Measurements from ENCODE around the gene ZNF189.
A peak's percentile ranks its signal among the peaks of the same experiment; 100 is the strongest.

The ZNF189 gene

DNA sequence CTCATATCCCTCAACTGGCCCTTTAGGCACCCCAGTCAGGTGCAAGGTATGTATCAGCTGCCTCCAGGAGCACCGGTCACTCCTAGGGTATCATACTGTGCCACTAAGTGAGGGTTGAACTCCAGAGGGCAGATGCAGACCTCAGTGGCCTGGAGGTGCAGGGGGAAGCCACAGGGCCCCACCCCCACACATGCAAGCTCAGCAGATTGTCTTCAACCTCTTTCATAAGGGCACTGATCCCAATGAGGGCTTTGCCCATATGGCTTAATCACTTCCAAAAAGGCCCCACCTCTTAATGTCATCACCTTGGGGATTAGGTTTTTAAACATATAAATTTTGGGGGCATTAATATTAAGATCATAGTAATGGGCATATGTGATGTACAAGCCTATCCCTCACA, 42.0 kb upstream of the ZNF189 start:
- DNase-seq (ENCODE audit: low read depth) = no peak
- no peak for TF ChIP-seq CTCF (conservative IDR thresholded peaks at IDR 0.05; ENCODE audit: control insufficient read depth, insufficient read depth, low read depth, low read length)
- H3K4me3 ChIP-seq (ENCODE audit: control insufficient read depth, low read depth, low read length) = no peak overlapping the region

- no peak overlapping the region for H3K4me3 ChIP-seq (ENCODE audit: control insufficient read depth, low read depth, low read length)
- DNase-seq (ENCODE audit: low read depth) = no peak
- TF ChIP-seq CTCF (conservative IDR thresholded peaks at IDR 0.05; ENCODE audit: control insufficient read depth, insufficient read depth, low read depth, low read length) = no peak
Observed at GRCh38 chr9:101359679-101360078, 39.0 kb upstream of the ZNF189 start.

GRCh38 chr9:101360647-101361046, 38.0 kb upstream of the ZNF189 start:
- no peak for TF ChIP-seq CTCF (conservative IDR thresholded peaks at IDR 0.05; ENCODE audit: control insufficient read depth, insufficient read depth, low read depth, low read length)
- H3K4me3 ChIP-seq (ENCODE audit: control insufficient read depth, low read depth, low read length) = no peak overlapping the region
- DNase-seq (ENCODE audit: low read depth) = no peak

DNA sequence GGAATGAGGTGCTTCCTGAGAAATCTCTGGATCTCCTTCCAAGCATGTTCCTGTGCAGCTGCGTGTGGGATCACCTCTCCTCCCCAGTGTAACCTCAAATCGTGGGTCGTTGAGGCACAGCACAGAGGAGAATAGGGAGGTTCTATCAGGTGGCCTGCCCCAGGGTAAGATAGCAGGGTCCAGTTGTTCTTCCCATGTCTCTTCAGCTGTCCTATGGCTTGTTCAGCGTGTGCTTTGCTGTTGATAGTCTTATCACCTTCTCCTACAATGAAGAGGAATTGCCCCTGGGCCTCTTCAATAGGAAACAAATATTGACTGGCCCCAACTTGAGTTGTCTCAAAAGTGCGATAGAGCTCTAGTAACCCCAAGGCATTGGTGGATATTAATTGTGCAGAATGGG, 36.2 kb upstream of the ZNF189 start:
- H3K4me3 ChIP-seq (ENCODE audit: control insufficient read depth, low read depth, low read length) = no peak overlapping the region
- no peak for TF ChIP-seq CTCF (conservative IDR thresholded peaks at IDR 0.05; ENCODE audit: control insufficient read depth, insufficient read depth, low read depth, low read length)
- DNase-seq (ENCODE audit: low read depth) = no peak

DNA sequence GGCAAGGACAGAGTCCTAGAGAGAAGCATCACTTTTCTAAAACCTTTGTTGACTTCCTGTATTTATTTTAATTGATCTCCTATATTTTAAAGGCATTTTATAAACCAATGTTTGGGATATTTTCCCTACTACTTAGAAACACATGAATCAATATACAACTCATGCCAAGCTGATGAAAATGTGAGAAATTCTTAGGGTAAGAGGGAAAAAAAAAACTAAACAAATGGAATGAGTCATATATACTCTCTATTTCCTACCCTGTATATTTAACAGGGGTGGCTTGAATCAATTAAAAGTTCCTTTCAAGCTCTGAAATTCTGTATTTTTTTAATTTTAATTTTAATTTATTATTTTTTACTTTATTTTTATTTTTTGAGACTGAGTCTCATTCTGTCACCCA, 33.5 kb upstream of the ZNF189 start:
- no peak for TF ChIP-seq CTCF (conservative IDR thresholded peaks at IDR 0.05; ENCODE audit: control insufficient read depth, insufficient read depth, low read depth, low read length)
- no peak overlapping the region for H3K4me3 ChIP-seq (ENCODE audit: control insufficient read depth, low read depth, low read length)
- DNase-seq (ENCODE audit: low read depth) = peak; percentile 56

GRCh38 chr9:101366038-101366756, 32.5 kb upstream of the ZNF189 start:
- peak; percentile 41 for DNase-seq (ENCODE audit: low read depth)
- TF ChIP-seq CTCF (conservative IDR thresholded peaks at IDR 0.05; ENCODE audit: control insufficient read depth, insufficient read depth, low read depth, low read length) = no peak
- no peak overlapping the region for H3K4me3 ChIP-seq (ENCODE audit: control insufficient read depth, low read depth, low read length)

GRCh38 chr9:101367323-101367722, 31.3 kb upstream of the ZNF189 start:
- no peak for TF ChIP-seq CTCF (conservative IDR thresholded peaks at IDR 0.05; ENCODE audit: control insufficient read depth, insufficient read depth, low read depth, low read length)
- no peak for DNase-seq (ENCODE audit: low read depth)
- no peak overlapping the region for H3K4me3 ChIP-seq (ENCODE audit: control insufficient read depth, low read depth, low read length)

All from fibroblast of mammary gland (primary cell).